A673 (cell line): ENCODE measurements around the gene SLC35D2. TPM values are rescaled to one million over a fixed set of nuclear protein-coding genes. Genes with fewer than 3 reads are reported as not detected.

ENCODE experiments used
- BruUV-seq: library from RNA; stranded (reverse); fragments of 400-500 nt; replicated peaks from 2 replicates; lab custom pipeline; 2021; lab: Mats Ljungman, UMichigan
- CTCF ChIA-PET: fragments of 300-600 bp; sonication (Branson Sonifier 250); formaldehyde crosslinking; loops from one replicate; lab custom pipeline; 2022; ENCODE audit warnings: antibody characterized with exemption; lab: Charles Lee
- POLR2A ChIA-PET: fragments of 300-600 bp; sonication (Branson Sonifier 250); formaldehyde crosslinking; loops from one replicate; lab custom pipeline; 2022; ENCODE audit warnings: antibody characterized with exemption; ENCODE audit not compliant: low non-redundant PET; lab: Charles Lee
- DNase-seq: peaks from one replicate; pipeline ENCODE4 v3.0.0-alpha.2; 2015; ENCODE audit warnings: low spot score
- H3K27ac ChIP-seq: fragments of 200-600 bp; sonication (generic); 2 replicates; pipeline ENCODE4 v1.5.1; 2016; ENCODE audit warnings: mixed run types, low read depth, mild to moderate bottlenecking, mixed read lengths, antibody characterized with exemption, low read length; ENCODE audit not compliant: poor library complexity, severe bottlenecking
- H3K27me3 ChIP-seq: fragments of 200-600 bp; sonication (generic); replicated peaks from 2 replicates; pipeline ENCODE4 v1.6.1; 2017; ENCODE audit warnings: mixed run types, low read depth, mild to moderate bottlenecking, mixed read lengths, antibody characterized with exemption, low read length; ENCODE audit not compliant: insufficient read depth, poor library complexity
- H3K36me3 ChIP-seq: fragments of 200-600 bp; sonication (generic); 2 replicates; pipeline ENCODE4 v1.6.1; 2016; ENCODE audit warnings: mixed run types, mild to moderate bottlenecking, mixed read lengths, antibody characterized with exemption, low read length; ENCODE audit not compliant: insufficient read depth, poor library complexity, severe bottlenecking
- H3K4me1 ChIP-seq: fragments of 200-600 bp; sonication (generic); 2 replicates; pipeline ENCODE4 v1.6.1; 2017; ENCODE audit warnings: mixed run types, mild to moderate bottlenecking, mixed read lengths, antibody characterized with exemption, low read length; ENCODE audit not compliant: insufficient read depth, poor library complexity, severe bottlenecking
- H3K4me3 ChIP-seq: fragments of 200-600 bp; sonication (generic); 2 replicates; pipeline ENCODE4 v1.5.1; 2016; ENCODE audit warnings: low read depth, mixed run types, mild to moderate bottlenecking, mixed read lengths, low read length; ENCODE audit not compliant: poor library complexity, severe bottlenecking
- H3K9me3 ChIP-seq: fragments of 200-600 bp; sonication (generic); 2 replicates; pipeline ENCODE4 v1.6.1; 2016; ENCODE audit warnings: mixed run types, low read depth, mild to moderate bottlenecking, mixed read lengths, antibody characterized with exemption, low read length; ENCODE audit not compliant: poor library complexity, severe bottlenecking
- CTCF ChIP-seq: fragments of 300-800, 200-600 bp; sonication (generic); conservative IDR thresholded peaks from 2 replicates; pipeline ENCODE4 v1.5.1; 2017; ENCODE audit warnings: low read depth, mild to moderate bottlenecking, antibody characterized with exemption, low read length, moderate library complexity, mixed read lengths
- EZH2 ChIP-seq: fragments of 200-600 bp; sonication (generic); IDR thresholded peaks from 2 replicates; pipeline ENCODE4 v1.6.1; 2017; ENCODE audit warnings: borderline replicate concordance, low read depth, mild to moderate bottlenecking, mixed read lengths, antibody characterized with exemption, low read length; ENCODE audit not compliant: poor library complexity, severe bottlenecking
- intact Hi-C: fragments of 100-400 bp; cut with micrococcal nuclease; formaldehyde crosslinking; loops from one replicate; pipeline ENCODE4 v1.10.0; 2022; ENCODE audit not compliant: unreplicated experiment
- total RNA-seq: library from RNA; stranded (reverse); gene quantifications from 2 replicates; pipeline ENCODE4 v1.2.3, GENCODE V29; 2021

Gene SLC35D2
- total RNA-seq, 1 experiment from 2014 or later = 1.1 TPM

- intact Hi-C loops = no loop called here
- Histone ChIP-seq H3K27me3 (no peaks in the 10 kb centered on the region), H3K9me3 (peaks cover 9% of the 10 kb centered on the region), H3K4me1 (no peaks in the 10 kb centered on the region), H3K27ac (no peak overlapping the region), H3K4me3 (no peak overlapping the region), H3K36me3 (peaks cover 13% of the 10 kb centered on the region)
- CTCF ChIA-PET = no interaction called here
- POLR2A ChIA-PET = no interaction called here
- no peak for DNase-seq
- no peak for TF ChIP-seq CTCF
- TF ChIP-seq EZH2 = no peak
- BruUV-seq = no TSS peak
These were observed 15.2 kb upstream of the SLC35D2 start for GRCh38 chr9:96398582-96399324.

GRCh38 chr9:96395964-96396363 lies 12.5 kb upstream of the SLC35D2 start:
- no TSS peak for BruUV-seq
- Histone ChIP-seq H3K4me1 (no peaks in the 10 kb centered on the region), H3K27me3 (no peaks in the 10 kb centered on the region), H3K36me3 (peaks cover 33% of the 10 kb centered on the region), H3K4me3 (no peak overlapping the region), H3K27ac (no peak overlapping the region), H3K9me3 (peaks cover 7% of the 10 kb centered on the region)
- ChIA-PET POLR2A (no interaction called here), CTCF (no interaction called here)
- DNase-seq = no peak
- no peak for TF ChIP-seq EZH2
- TF ChIP-seq CTCF = no peak
- intact Hi-C loops = no loop called here

DNA sequence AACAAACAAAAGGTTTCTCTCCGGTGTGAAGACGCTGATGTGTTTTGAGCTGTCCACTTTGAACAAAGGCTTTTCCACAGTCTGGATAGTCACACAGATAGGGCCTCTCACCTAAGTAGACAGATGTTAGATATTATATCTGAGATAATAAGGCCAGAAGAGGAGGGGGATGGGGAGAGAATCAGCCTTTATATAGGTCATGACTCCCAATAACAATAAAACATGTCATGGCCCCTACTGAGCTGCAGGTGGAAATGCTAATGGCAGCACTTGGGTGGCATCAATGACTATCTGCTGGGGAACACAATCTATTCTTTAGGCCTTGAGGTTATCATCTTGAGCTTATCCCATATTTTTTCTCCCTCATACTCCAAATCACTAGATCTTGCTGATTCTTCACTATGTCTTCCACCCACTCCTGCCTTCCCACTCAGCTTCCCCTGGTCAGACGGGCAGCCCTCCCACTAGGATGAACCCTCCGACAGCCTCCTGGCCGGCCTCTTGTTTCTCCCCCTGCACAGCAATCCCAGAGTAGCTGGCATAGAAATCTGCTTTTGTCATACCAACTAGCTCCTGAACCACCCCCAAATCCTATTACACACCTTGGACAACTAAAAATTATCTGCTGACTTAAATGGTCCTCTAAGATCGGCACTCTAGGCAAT lies 11.5 kb upstream of the SLC35D2 start:
- Histone ChIP-seq H3K4me1 (no peaks in the 10 kb centered on the region), H3K36me3 (peaks cover 37% of the 10 kb centered on the region), H3K4me3 (no peak overlapping the region), H3K9me3 (no peaks in the 10 kb centered on the region), H3K27me3 (no peaks in the 10 kb centered on the region), H3K27ac (no peak overlapping the region)
- CTCF ChIA-PET = no interaction called here
- intact Hi-C loops = no loop called here
- TF ChIP-seq CTCF (no peak), EZH2 (no peak)
- BruUV-seq = no TSS peak
- POLR2A ChIA-PET = no interaction called here
- DNase-seq = no peak
